Activated naive CD4-positive, alpha-beta T cell treated with anti-CD3 and anti-CD28 coated beads, Interleukin-2, amount 50 U/mL, for 16 hours (primary cell): Measurements from ENCODE around the gene NDUFA3.
A peak's percentile ranks its signal among the peaks of the same experiment; 100 is the strongest.

Source experiments
- DNase-seq: peaks from one replicate; pipeline ENCODE4 v3.0.0-alpha.2; 2020

The NDUFA3 gene

GRCh38 chr19:54108496-54108895, 5.8 kb downstream of the NDUFA3 start:
- DNase-seq = no peak

GRCh38 chr19:54109651-54110050, 7.0 kb downstream of the NDUFA3 start:
- no peak for DNase-seq

- peak; percentile 33 for DNase-seq
Measured at GRCh38 chr19:54114340-54115108, 11.9 kb downstream of the NDUFA3 start.

- DNase-seq = peak; percentile 95
Measured at GRCh38 chr19:54115109-54116063, 12.7 kb downstream of the NDUFA3 start, which contains the start of the genes PRPF31 and TFPT. TSS of gene PRPF31 (plus strand) at chr19:54115754. CDS start at chr19:54118279, 2,525 bp downstream. TSS of gene TFPT (minus strand) at chr19:54115657. CDS start at chr19:54115269, 388 bp downstream.

- no peak for DNase-seq
Measured at GRCh38 chr19:54121259-54121658, 18.6 kb downstream of the NDUFA3 start.

GRCh38 chr19:54123682-54124081, 21.0 kb downstream of the NDUFA3 start:
- no peak for DNase-seq

GRCh38 chr19:54124393-54124792, 21.7 kb downstream of the NDUFA3 start:
- DNase-seq = no peak

GRCh38 chr19:54125713-54126112, 23.1 kb downstream of the NDUFA3 start:
- no peak for DNase-seq

- no peak for DNase-seq
Measured at GRCh38 chr19:54127688-54128440, 25.2 kb downstream of the NDUFA3 start.

- DNase-seq = no peak
Measured at GRCh38 chr19:54128441-54128725, 25.7 kb downstream of the NDUFA3 start.

- no peak for DNase-seq
Measured at GRCh38 chr19:54128796-54129616, 26.4 kb downstream of the NDUFA3 start.

GRCh38 chr19:54129617-54129996, 27.0 kb downstream of the NDUFA3 start:
- DNase-seq = no peak

- no peak for DNase-seq
Measured at GRCh38 chr19:54133312-54133956, 30.8 kb downstream of the NDUFA3 start.

GRCh38 chr19:54133957-54134590, 31.4 kb downstream of the NDUFA3 start:
- no peak for DNase-seq

GRCh38 chr19:54136086-54136863, 33.6 kb downstream of the NDUFA3 start:
- no peak for DNase-seq

- peak; percentile 99 for DNase-seq
Measured at GRCh38 chr19:54136864-54137698, 34.4 kb downstream of the NDUFA3 start.

GRCh38 chr19:54137699-54138488, 35.2 kb downstream of the NDUFA3 start, which contains the start of gene CNOT3:
TSS of gene CNOT3 (plus strand) at chr19:54137762. CDS start at chr19:54142979, 5,217 bp downstream.
- DNase-seq = peak; percentile 42
